ENCODE results near the gene OGT.
"Not testable (repeated sequence)": the region's sequence is repeated elsewhere in the genome, so short reads cannot be mapped to it uniquely, and the experiment has no call there.

Gene OGT

DNA sequence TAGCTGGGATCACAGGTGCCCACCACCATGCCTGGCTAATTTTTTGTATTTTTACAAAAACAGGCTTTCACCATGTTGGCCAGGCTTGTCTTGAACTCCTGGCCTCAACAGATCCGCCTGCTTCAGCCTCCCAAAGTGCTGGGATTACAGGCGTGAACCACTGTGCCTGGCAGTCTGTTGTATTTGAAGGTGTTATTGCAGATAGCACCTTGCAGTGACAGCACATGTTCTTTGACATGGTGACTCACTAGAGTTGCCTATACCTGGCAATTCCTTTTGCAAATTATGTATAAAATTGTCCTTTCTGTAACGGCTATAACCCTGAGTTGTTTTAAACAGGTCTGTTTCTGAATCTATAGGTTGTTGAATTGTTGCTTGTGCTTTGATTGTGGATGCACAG, 7.9 kb downstream of the OGT start:
- DNase-seq (ENCODE audit: low spot score) = no peak

- DNase-seq (ENCODE audit: low spot score) = no peak
Measured at GRCh38 chrX:71541210-71542022, 8.5 kb downstream of the OGT start.

DNA sequence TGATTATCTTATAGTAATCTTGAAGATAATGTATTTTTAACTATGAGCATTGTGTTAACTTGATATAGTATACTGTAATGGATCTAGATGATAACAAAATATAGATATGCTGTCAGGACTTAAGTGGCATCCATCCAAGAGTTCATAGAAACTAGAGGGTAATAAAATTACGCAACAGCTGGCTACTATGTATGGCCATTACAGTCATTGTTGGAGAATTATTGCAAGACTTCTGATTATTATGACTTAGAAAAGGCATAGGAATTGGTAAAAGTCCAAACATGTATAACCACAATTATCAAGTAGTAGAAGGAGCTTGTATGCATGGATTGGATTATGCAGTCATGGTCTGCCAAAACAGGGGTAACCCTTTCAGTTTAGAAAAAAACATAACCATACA, 9.5 kb downstream of the OGT start:
- DNase-seq (ENCODE audit: low spot score) = no peak

DNA sequence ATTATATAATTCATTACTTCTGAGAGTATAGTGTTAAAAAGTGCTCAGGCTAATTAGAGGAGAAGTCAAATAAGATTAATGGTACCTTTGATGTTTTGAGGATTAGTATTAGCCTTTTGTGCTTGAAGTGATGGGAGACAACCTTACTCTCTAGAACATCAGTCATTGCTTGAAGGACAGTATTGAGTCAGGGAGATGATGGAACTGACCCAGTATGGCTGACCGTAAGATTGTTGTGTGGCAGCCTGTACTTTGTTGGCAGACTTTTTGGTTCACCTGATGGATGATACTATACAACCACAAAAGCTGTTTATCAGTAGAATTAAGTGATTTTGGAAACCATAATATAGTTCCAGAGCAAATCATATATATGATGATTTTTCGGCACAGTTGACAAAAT, 9.9 kb downstream of the OGT start:
- DNase-seq (ENCODE audit: low spot score) = no peak

DNA sequence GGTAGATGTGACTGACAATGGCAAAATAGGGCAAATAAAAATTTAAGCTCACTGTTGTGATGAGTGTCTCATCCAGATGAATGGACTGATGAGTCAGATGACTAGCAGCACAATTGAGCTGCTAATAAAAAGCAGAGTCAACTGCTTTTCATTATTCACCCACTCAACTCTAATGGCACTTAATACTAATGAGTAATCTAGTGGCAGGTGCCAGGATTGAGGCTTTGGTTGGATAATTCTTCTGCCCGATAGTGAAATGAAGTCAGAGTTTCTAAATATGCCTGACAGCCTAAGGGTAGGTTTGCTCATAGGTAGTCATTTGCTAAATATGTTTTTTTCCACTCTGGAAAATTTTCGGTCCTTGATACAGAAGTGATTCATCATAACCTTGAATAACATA, 10.4 kb downstream of the OGT start:
- no peak for DNase-seq (ENCODE audit: low spot score)

GRCh38 chrX:71545364-71545763, 12.5 kb downstream of the OGT start:
- DNase-seq (ENCODE audit: low spot score) = no peak

DNA sequence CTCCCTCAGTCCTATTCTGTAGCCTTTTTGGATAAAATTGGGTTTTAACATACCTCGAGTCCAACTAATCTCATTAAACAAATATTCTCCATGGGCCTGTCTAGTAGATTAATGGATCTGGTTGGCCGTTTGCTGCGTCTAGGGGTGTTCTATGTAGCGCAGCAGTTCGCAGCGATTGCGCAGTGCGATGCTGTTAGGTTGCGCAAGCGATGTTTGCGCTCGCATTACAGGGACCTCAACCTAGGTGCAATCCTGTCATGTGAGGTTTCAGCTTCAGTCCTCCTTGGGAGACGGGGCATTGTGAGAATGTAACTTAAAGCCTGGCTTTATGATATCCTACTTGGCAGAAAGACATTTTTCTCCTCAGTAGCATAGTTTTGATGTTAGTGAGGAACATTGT, 14.0 kb downstream of the OGT start:
- no peak for DNase-seq (ENCODE audit: low spot score)

GRCh38 chrX:71547339-71547738, 14.4 kb downstream of the OGT start:
- no peak for DNase-seq (ENCODE audit: low spot score)

DNA sequence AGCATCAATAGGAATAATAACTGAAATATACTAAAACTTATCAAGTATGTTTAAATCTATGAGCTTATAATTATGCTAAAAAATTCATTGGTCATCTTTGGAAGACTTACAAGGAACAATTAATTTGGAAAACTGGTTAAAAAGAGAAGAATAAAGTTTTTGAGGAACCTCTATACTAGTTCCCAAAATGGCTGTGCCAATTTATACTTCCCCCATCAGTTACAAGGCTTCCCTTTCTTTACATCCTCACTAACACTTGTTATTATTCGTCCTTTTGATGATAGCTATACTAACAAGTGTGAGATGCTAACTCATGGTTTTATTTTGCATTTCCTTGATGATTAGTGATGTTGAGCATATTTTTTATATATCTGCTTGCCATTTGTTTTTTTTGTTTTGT, 17.1 kb downstream of the OGT start:
- no peak for DNase-seq (ENCODE audit: low spot score)

- DNase-seq (ENCODE audit: low spot score) = no peak
Measured at GRCh38 chrX:71550578-71550977, 17.7 kb downstream of the OGT start.

GRCh38 chrX:71556036-71556435, 23.1 kb downstream of the OGT start:
- no peak for DNase-seq (ENCODE audit: low spot score)

- no peak for DNase-seq (ENCODE audit: low spot score)
Measured at GRCh38 chrX:71558920-71559319, 26.0 kb downstream of the OGT start.

GRCh38 chrX:71559773-71560172, 26.9 kb downstream of the OGT start:
- DNase-seq (ENCODE audit: low spot score) = not testable (repeated sequence)

GRCh38 chrX:71563921-71564320, 31.0 kb downstream of the OGT start:
- no peak for DNase-seq (ENCODE audit: low spot score)

DNA sequence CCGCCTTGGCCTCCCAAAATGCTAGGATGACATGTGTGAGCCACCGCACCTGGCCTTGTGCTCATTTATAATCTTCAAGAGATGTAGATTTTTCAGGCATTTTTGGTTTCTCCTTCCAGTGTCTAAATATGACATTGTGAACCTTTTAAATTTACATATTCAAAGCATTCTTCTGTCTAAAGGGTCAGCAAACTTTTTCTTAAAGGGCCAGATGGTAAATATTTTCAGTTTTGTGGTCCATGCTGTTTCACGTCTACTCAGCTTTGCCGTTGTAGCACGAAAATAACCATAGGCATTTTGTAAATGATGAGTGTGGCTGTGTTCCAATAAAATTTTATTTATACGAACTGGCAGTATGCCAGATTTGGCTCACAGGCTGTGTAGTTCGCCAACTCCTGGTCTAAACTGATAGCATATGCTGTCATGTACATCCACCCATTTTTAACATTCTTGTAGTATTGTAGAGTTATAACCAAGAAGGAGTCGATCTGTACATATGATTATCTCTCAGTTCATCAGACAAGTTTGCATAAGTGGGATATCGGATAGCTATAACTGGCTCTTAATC, 32.7 kb downstream of the OGT start:
- no peak for DNase-seq (ENCODE audit: low spot score)

GRCh38 chrX:71571390-71571789, 38.5 kb downstream of the OGT start:
- DNase-seq (ENCODE audit: low spot score) = not testable (repeated sequence)

GRCh38 chrX:71573590-71573989, 40.7 kb downstream of the OGT start:
- no peak for DNase-seq (ENCODE audit: low spot score)

- no peak for DNase-seq (ENCODE audit: low spot score)
Measured at GRCh38 chrX:71577682-71578081, 44.8 kb downstream of the OGT start.

DNA sequence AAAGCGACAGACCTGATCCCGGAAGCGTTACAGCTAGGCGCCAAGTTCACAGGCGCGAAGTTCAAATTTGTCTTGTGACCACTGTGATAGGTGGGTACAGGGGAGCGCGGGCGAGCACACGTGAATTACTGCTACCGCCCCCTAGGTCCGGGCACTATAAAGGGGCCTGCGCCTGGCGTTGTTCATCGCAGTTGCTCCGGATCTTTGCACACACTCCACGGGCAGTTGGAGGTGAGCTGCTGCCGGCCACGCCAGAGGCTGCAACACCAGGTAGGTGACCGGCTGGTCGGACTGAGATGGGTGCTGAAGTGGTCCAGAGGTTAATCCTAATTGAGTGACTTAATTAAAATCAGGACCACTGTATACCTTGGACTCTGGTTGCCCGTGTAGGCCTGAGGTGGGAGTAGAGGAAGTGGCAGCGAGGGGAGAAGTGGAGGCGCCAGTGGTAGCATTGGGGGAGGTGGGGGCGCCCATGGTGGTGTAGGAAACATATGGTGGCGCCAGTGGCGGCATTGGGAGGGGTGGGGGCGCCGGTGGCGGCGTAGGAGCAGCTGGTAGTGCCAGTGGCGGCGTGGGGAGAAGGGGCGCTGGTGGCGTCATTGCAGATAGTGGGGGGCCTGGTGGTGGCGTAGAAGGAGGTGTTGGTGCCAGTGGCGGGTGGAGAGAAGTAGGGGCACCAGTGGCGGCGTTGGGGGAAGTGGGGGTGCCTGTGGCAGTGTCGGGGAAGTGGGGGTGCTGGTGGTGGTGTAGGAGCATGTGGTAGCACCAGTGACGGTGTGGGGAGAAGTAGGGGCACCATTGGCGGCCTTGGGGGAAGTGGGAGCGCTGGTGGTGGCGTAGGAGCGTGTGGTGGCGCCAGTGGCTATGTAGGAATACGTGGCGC, 45.6 kb downstream of the OGT start, which contains the start of gene GCNA:
Gene GCNA (plus strand): TSS at position 185 of the 883 bp plus-strand sequence. CDS start 2,385 bp downstream, outside the sequence.
- no peak for DNase-seq (ENCODE audit: low spot score)

- DNase-seq (ENCODE audit: low spot score) = no peak
Measured at GRCh38 chrX:71579136-71579989, 46.5 kb downstream of the OGT start.

DNA sequence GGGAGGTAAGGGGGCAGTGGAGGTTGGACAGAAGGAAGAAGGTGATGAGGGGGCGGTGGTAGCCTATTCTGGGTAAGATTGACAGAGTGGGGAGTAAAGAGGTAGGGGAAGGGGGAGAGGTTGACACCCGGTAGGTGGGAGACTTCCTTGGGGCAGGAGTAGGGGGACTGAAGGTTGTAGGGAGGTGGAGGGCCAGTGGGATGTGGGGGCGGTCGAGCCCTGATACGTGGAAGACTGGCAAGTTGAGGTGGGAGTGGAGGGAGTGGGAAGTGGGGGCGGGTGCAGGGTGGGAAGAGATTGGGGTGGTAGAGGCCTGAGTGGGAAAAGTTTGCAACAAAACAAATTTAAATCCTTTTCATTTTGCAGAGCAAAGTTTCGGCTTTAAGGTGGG, 47.1 kb downstream of the OGT start:
- no peak for DNase-seq (ENCODE audit: low spot score)

DNA sequence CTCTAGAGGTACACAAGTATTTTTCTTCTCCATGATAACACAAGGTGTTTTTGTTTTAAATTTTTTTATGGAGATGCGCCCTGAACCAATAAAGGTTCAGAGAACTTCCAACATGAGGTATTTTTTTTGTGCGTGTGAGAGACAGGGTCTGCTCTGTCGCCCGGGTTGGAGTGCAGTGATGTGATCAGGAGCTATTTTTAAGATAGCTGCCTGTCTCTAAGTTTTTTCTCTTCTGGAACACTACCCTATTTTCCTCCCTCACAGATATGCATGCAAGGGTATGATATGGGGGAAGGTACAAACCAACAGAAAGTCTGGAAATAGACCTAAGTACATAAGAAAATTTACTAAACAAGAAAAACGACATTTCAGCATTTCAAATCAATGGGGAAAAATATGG, 48.3 kb downstream of the OGT start:
- DNase-seq (ENCODE audit: low spot score) = no peak
